ENCODE measurements around the gene CALM1.

GRCh38 chr14:90429754-90430153 is 32.9 kb downstream of the CALM1 start:
- TF ChIP-seq, protein P1, sequence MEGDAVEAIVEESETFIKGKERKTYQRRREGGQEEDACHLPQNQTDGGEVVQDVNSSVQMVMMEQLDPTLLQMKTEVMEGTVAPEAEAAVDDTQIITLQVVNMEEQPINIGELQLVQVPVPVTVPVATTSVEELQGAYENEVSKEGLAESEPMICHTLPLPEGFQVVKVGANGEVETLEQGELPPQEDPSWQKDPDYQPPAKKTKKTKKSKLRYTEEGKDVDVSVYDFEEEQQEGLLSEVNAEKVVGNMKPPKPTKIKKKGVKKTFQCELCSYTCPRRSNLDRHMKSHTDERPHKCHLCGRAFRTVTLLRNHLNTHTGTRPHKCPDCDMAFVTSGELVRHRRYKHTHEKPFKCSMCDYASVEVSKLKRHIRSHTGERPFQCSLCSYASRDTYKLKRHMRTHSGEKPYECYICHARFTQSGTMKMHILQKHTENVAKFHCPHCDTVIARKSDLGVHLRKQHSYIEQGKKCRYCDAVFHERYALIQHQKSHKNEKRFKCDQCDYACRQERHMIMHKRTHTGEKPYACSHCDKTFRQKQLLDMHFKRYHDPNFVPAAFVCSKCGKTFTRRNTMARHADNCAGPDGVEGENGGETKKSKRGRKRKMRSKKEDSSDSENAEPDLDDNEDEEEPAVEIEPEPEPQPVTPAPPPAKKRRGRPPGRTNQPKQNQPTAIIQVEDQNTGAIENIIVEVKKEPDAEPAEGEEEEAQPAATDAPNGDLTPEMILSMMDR (IDR thresholded peaks at IDR 0.05): no peak
- no peak for TF ChIP-seq POLR2A (IDR thresholded peaks at IDR 0.05)

All from testis (tissue), 2 donors.